Astrocyte of the cerebellum (primary cell): Measurements from ENCODE around the gene KLHL7.

Source experiments
- DNase-seq: peaks from one replicate; pipeline ENCODE4 v3.0.0-alpha.2; 2011; ENCODE audit warnings: low read depth
- H3K4me3 ChIP-seq: 2 replicates; pipeline ENCODE4 v1.5.1; 2011; ENCODE audit warnings: mild to moderate bottlenecking, low read depth, low read length, moderate library complexity
- CTCF ChIP-seq: IDR thresholded peaks from 2 replicates; pipeline ENCODE4 v1.5.1; 2012; ENCODE audit warnings: low read length, low read depth, moderate library complexity, mild to moderate bottlenecking; ENCODE audit errors: missing control alignments
- in situ Hi-C: cut with HindIII; loops from 2 replicates; pipeline ENCODE4 v1.10.0; 2017; ENCODE audit warnings: low sequenced_read_pairs

KLHL7 gene

GRCh38 chr7:23133797-23134196, 28.2 kb downstream of the KLHL7 start:
- no peak overlapping the region for H3K4me3 ChIP-seq
- TF ChIP-seq CTCF, result no peak
- DNase-seq, result no peak
- in situ Hi-C loops, result no loop called here

- DNase-seq, result no peak
- in situ Hi-C loops, result no loop called here
- H3K4me3 ChIP-seq, result no peak overlapping the region
- no peak for TF ChIP-seq CTCF
Measured at GRCh38 chr7:23135755-23136154, 30.2 kb downstream of the KLHL7 start.

- TF ChIP-seq CTCF, result no peak
- in situ Hi-C loops, result no loop called here
- no peak for DNase-seq
- no peak overlapping the region for H3K4me3 ChIP-seq
Measured at GRCh38 chr7:23136216-23136615, 30.6 kb downstream of the KLHL7 start.

GRCh38 chr7:23157679-23158078, 52.1 kb downstream of the KLHL7 start:
- H3K4me3 ChIP-seq, result no peak overlapping the region
- DNase-seq, result no peak
- TF ChIP-seq CTCF, result no peak
- in situ Hi-C loops, result no loop called here

- H3K4me3 ChIP-seq, result no peak overlapping the region
- no peak for TF ChIP-seq CTCF
- in situ Hi-C loops, result no loop called here
- DNase-seq, result no peak
Measured at GRCh38 chr7:23158546-23158945, 53.0 kb downstream of the KLHL7 start.

- no peak for TF ChIP-seq CTCF
- no peak overlapping the region for H3K4me3 ChIP-seq
- in situ Hi-C loops, result no loop called here
- DNase-seq, result no peak
Measured at GRCh38 chr7:23161482-23161881, 55.9 kb downstream of the KLHL7 start.

GRCh38 chr7:23164846-23165245, 59.3 kb downstream of the KLHL7 start:
- in situ Hi-C loops, result no loop called here

More at GRCh38 chr7:23164846-23165245, 59.3 kb downstream of the KLHL7 start:
- no peak for DNase-seq
- H3K4me3 ChIP-seq, result no peak overlapping the region
- no peak for TF ChIP-seq CTCF
